GM23338 (cell line): ENCODE measurements around the gene ST14. TPM values are rescaled to one million over a fixed set of nuclear protein-coding genes. Genes with fewer than 3 reads are reported as not detected.

Experiments used
- ATAC-seq: fragments of 200-7000 bp; cut with Tn5 transposase; 3 replicates; pipeline ENCODE4 v1.9.1; 2020
- DNase-seq: peaks from one replicate; pipeline ENCODE4 v3.0.0-alpha.2; 2015; ENCODE audit warnings: low spot score
- H2AFZ ChIP-seq: fragments of 200-600 bp; sonication (generic); 2 replicates; pipeline ENCODE4 v1.8.0; 2016; ENCODE audit warnings: antibody characterized with exemption, mild to moderate bottlenecking, moderate library complexity
- H3F3A ChIP-seq: fragments of 200-600 bp; sonication (generic); replicated peaks from 2 replicates; pipeline ENCODE4 v1.8.0; 2017; ENCODE audit warnings: antibody characterized with exemption, mixed run types, low read depth
- H3K27ac ChIP-seq: fragments of 200-600 bp; sonication (generic); 2 replicates; pipeline ENCODE4 v1.6.1; 2016; ENCODE audit warnings: low read depth
- H3K27me3 ChIP-seq: fragments of 200-600 bp; sonication (generic); 2 replicates; pipeline ENCODE4 v1.8.0; 2016; ENCODE audit warnings: mild to moderate bottlenecking, mixed run types, moderate library complexity; ENCODE audit not compliant: insufficient read depth
- H3K36me3 ChIP-seq: fragments of 200-600 bp; sonication (generic); 2 replicates; pipeline ENCODE4 v1.8.0; 2016; ENCODE audit warnings: mild to moderate bottlenecking; ENCODE audit not compliant: insufficient read depth
- H3K4me1 ChIP-seq: fragments of 200-600 bp; sonication (generic); 2 replicates; pipeline ENCODE4 v1.8.0; 2016; ENCODE audit warnings: mild to moderate bottlenecking, moderate library complexity; ENCODE audit not compliant: insufficient read depth
- H3K4me2 ChIP-seq: fragments of 200-600 bp; sonication (generic); 2 replicates; pipeline ENCODE4 v1.7.1; 2017; ENCODE audit warnings: mixed run types
- H3K4me3 ChIP-seq: fragments of 200-600 bp; sonication (generic); 2 replicates; pipeline ENCODE4 v1.6.1; 2016; ENCODE audit warnings: mixed run types
- H3K79me2 ChIP-seq: fragments of 200-600 bp; sonication (generic); replicated peaks from 2 replicates; pipeline ENCODE4 v1.8.0; 2017; ENCODE audit warnings: mild to moderate bottlenecking; ENCODE audit not compliant: insufficient read depth
- H3K9me2 ChIP-seq: fragments of 200-600 bp; sonication (generic); 2 replicates; pipeline ENCODE4 v1.8.0; 2017; ENCODE audit not compliant: insufficient read depth
- H4K20me1 ChIP-seq: fragments of 200-600 bp; sonication (generic); replicated peaks from 2 replicates; pipeline ENCODE4 v1.8.0; 2017; ENCODE audit warnings: mild to moderate bottlenecking; ENCODE audit not compliant: insufficient read depth
- H3K27ac Mint-ChIP-seq: 2 replicates; pipeline ENCODE4 v1.8.0; 2020; ENCODE audit warnings: inconsistent platforms, mild to moderate bottlenecking, moderate library complexity, mixed read lengths
- H3K27me3 Mint-ChIP-seq: 3 replicates; pipeline ENCODE4 v1.8.0; 2022; ENCODE audit warnings: low read depth, mild to moderate bottlenecking, moderate library complexity, mixed read lengths, inconsistent platforms; ENCODE audit not compliant: insufficient read depth, poor library complexity
- H3K36me3 Mint-ChIP-seq: 3 replicates; pipeline ENCODE4 v1.8.0; 2021; ENCODE audit warnings: low read depth, mild to moderate bottlenecking, inconsistent platforms, moderate library complexity, mixed read lengths
- H3K4me1 Mint-ChIP-seq: 3 replicates; pipeline ENCODE4 v1.8.0; 2020; ENCODE audit warnings: mild to moderate bottlenecking, inconsistent platforms, mixed read lengths
- H3K4me3 Mint-ChIP-seq: 3 replicates; pipeline ENCODE4 v1.8.0; 2021; ENCODE audit warnings: moderate library complexity, mild to moderate bottlenecking, inconsistent platforms, mixed read lengths
- H3K9me3 Mint-ChIP-seq: 3 replicates; pipeline ENCODE4 v1.8.0; 2020; ENCODE audit warnings: moderate library complexity, mild to moderate bottlenecking, inconsistent platforms, mixed read lengths
- CREB1 ChIP-seq: fragments of 250-450 bp; sonication (Bioruptor Pico); IDR thresholded peaks from 2 replicates; pipeline ENCODE4 v1.5.0; 2020; ENCODE audit warnings: low read depth, mild to moderate bottlenecking, moderate library complexity
- CTCF ChIP-seq, 2 experiments: fragments of 200-600 bp in 1 of 2; sonication (generic) in 1 of 2; conservative IDR thresholded peaks; 2 replicates each; pipeline versions ENCODE4 v1.5.1 to v1.6.1; 2016 to 2017; ENCODE audit warnings: antibody characterized with exemption in 2 of 2, low read depth in 2 of 2, mild to moderate bottlenecking in 2 of 2, moderate library complexity in 1 of 2
- ETS1 ChIP-seq: IDR thresholded peaks from 2 replicates; pipeline ENCODE4 v1.6.1; 2016; ENCODE audit warnings: antibody characterized with exemption
- JUNB ChIP-seq: IDR thresholded peaks from one replicate; pipeline ENCODE4 v1.6.1; 2016; ENCODE audit warnings: antibody characterized with exemption; ENCODE audit not compliant: unreplicated experiment
- NANOG ChIP-seq: IDR thresholded peaks from 2 replicates; pipeline ENCODE4 v1.6.1; 2016; ENCODE audit warnings: antibody characterized with exemption, borderline replicate concordance
- POLR2AphosphoS5 ChIP-seq: IDR thresholded peaks from 2 replicates; pipeline ENCODE4 v1.6.1; 2016; ENCODE audit warnings: antibody characterized with exemption, low read depth
- REST ChIP-seq: IDR thresholded peaks from one replicate; pipeline ENCODE4 v1.6.1; 2018; ENCODE audit warnings: antibody characterized with exemption; ENCODE audit not compliant: unreplicated experiment
- ZNF114 ChIP-seq: fragments of 250-450 bp; sonication (Bioruptor Pico); IDR thresholded peaks from 2 replicates; pipeline ENCODE4 v1.5.0; 2020; ENCODE audit warnings: mild to moderate bottlenecking, moderate library complexity
- ZNF331 ChIP-seq: fragments of 250-450 bp; sonication (Bioruptor Pico); IDR thresholded peaks from 2 replicates; pipeline ENCODE4 v1.5.0; 2020; ENCODE audit warnings: low read depth, mild to moderate bottlenecking, moderate library complexity
- ZNF462 ChIP-seq: fragments of 250-450 bp; sonication (Bioruptor Pico); IDR thresholded peaks from 2 replicates; pipeline ENCODE4 v1.5.0; 2020; ENCODE audit warnings: mild to moderate bottlenecking, moderate library complexity
- polyA plus RNA-seq: library from polyadenylated mRNA; unstranded; fragments of >200 nt; fragmentation: Nextera tagmentation; extraction: Ambion mirVana; gene quantifications from 2 replicates; pipeline ENCODE4 v1.2.1, GENCODE V29; 2016
- total RNA-seq: library from RNA; depleted of rRNA; stranded (reverse); fragments of >200 nt; shearing (Covaris generic); gene quantifications from 2 replicates; pipeline ENCODE4 v1.2.3, GENCODE V29; 2014

Gene ST14
- total and polyA plus RNA-seq, 2 experiments from 2014 or later: 7.9 to 32.7 TPM

GRCh38 chr11:130216591-130217132 lies 57.1 kb downstream of the ST14 start (continued):
- TF ChIP-seq ZNF462 (CRISPR knock-in tag): no peak
- no peak for TF ChIP-seq CREB1 (CRISPR knock-in tag)
- no peak for TF ChIP-seq POLR2AphosphoS5

GRCh38 chr11:130217133-130218031 lies 57.8 kb downstream of the ST14 start:
- H3K36me3 ChIP-seq: no peaks in the 10 kb centered on the region
- ATAC-seq (peak; percentile 11), DNase-seq (no peak)
- no peak overlapping the region for H3K27ac ChIP-seq
- 0 out of 2 replicates have a peak overlapping the region, but pooled peaks have one; percentile 76 for H3K27ac Mint-ChIP-seq
- 0 out of 2 replicates have a peak overlapping the region, but pooled peaks have one; percentile 31 for H3K4me2 ChIP-seq
- peaks cover 3% of the 10 kb centered on the region; the same call in 1 of the 3 replicates for H3K36me3 Mint-ChIP-seq
- H3K4me1 ChIP-seq: peaks cover 10% of the 10 kb centered on the region
- peak overlapping the region; percentile 47; the same call in 1 of the 2 replicates for H2AFZ ChIP-seq
- H4K20me1 ChIP-seq: no peaks in the 10 kb centered on the region
- H3K4me3 ChIP-seq: no peak overlapping the region
- H3K9me3 Mint-ChIP-seq: no peaks in the 10 kb centered on the region
- H3K79me2 ChIP-seq: no peaks in the 10 kb centered on the region
- H3K4me3 Mint-ChIP-seq: no peak overlapping the region
- H3F3A ChIP-seq: no peaks in the 10 kb centered on the region
- no peaks in the 10 kb centered on the region for H3K27me3 ChIP-seq
- H3K4me1 Mint-ChIP-seq: peaks cover 17% of the 10 kb centered on the region
- 0 out of 2 replicates have a peak, but pooled peaks cover 3% of the 10 kb centered on the region for H3K9me2 ChIP-seq
- peaks cover 12% of the 10 kb centered on the region for H3K27me3 Mint-ChIP-seq
- TF ChIP-seq REST: no peak
- no peak for TF ChIP-seq NANOG
- TF ChIP-seq CREB1 (CRISPR knock-in tag): no peak
- no peak for TF ChIP-seq ZNF114 (CRISPR knock-in tag)
- no peak for TF ChIP-seq ZNF331 (CRISPR knock-in tag)
- no peak for TF ChIP-seq JUNB
- no peak for TF ChIP-seq ETS1
- no peak for TF ChIP-seq CTCF (conservative IDR thresholded peaks at IDR 0.05; ENCODE audit: low read depth in 2 of 2)
- no peak for TF ChIP-seq POLR2AphosphoS5
